ENCODE data around the gene LIM2. TPM values are rescaled to one million over a fixed set of nuclear protein-coding genes. Genes with fewer than 3 reads are reported as not detected.
"Not testable (repeated sequence)": the region's sequence is repeated elsewhere in the genome, so short reads cannot be mapped to it uniquely, and the experiment has no call there.

Gene LIM2
- not detected in 2 replicates for total RNA-seq (2014; rRNA removed; shearing (Covaris generic))

GRCh38 chr19:51387924-51388389 lies at the start of gene LIM2:
TSS of gene LIM2 (minus strand) at chr19:51387974. CDS start at chr19:51387443, 531 bp downstream.
- no peaks in the 10 kb centered on the region for H3K4me1 ChIP-seq
- H3K27me3 ChIP-seq, result no peaks in the 10 kb centered on the region
- no peak within 1 kb of the TSS for H3K27ac ChIP-seq
- H3K9me3 ChIP-seq (replicated peaks), result no peaks in the 10 kb centered on the region
- no peak for DNase-seq
- H3K36me3 ChIP-seq, result no peaks in the 10 kb centered on the region
- H3K4me3 ChIP-seq, result no peak within 1 kb of the TSS

DNA sequence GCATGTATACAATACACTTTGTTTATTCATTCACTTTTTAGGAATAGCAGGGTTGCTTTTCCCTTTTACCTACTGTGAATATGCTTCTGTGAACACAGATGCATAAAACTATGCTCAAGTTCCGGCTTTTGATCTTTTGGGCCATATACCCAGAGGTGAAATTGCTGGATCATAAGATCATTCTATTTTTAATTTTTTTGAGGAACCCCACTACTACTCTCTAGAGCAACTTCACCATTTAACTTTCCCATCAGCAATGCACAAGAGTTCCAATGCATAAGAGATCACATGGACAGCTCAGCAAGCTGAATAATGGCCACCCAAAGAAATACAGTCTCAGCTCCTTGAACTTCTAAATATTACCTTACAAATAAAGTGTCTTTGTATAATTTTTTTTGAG lies 46.7 kb upstream of the LIM2 start:
- Histone ChIP-seq H3K9me3 (replicated peaks) (no peaks in the 10 kb centered on the region), H3K4me3 (no peak overlapping the region), H3K4me1 (no peaks in the 10 kb centered on the region), H3K27ac (no peak overlapping the region), H3K36me3 (no peaks in the 10 kb centered on the region), H3K27me3 (no peaks in the 10 kb centered on the region)
- no peak for DNase-seq

DNA sequence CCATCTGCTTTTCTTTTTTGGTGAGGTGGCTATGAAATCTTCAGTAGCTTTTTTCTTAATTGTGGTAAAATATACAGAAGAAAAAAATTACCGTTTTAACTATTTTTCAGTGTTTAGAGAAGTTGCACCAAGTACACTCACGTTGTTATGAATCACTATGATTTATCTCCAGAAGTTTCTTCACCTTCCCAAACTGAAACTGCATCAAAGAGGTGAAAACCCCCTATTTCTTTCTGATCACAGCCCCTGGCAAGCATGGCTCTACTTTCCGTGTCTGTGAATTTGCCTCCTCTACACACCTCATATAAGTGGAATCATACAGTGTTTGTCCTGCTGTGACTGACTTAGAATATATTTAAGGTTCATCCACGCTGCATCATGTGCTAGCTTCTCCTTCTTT lies 45.3 kb upstream of the LIM2 start:
- H3K27me3 ChIP-seq, result no peaks in the 10 kb centered on the region
- no peaks in the 10 kb centered on the region for H3K9me3 ChIP-seq (replicated peaks)
- no peak overlapping the region for H3K4me3 ChIP-seq
- no peaks in the 10 kb centered on the region for H3K36me3 ChIP-seq
- DNase-seq, result no peak
- H3K4me1 ChIP-seq, result no peaks in the 10 kb centered on the region
- no peak overlapping the region for H3K27ac ChIP-seq

DNA sequence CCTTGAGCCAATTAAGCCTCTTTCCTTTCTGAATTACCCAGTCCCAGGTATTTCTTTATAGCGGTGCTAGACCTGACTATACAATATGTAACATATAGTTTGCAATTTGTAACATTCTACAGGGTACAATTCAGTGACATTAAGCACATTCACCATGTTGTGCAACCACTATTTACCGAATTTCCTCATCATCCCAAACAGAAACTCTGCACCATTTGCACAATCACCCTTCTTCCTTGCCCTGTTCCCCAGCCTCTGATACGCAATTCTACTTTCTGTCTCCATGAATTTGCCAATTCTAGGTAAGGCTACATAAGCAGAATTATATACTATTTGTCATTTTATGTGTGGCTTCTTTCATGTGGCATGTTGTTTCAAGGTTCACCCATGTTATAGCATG lies 43.4 kb upstream of the LIM2 start:
- no peaks in the 10 kb centered on the region for H3K9me3 ChIP-seq (replicated peaks)
- no peaks in the 10 kb centered on the region for H3K36me3 ChIP-seq
- no peak overlapping the region for H3K27ac ChIP-seq
- no peak for DNase-seq
- no peaks in the 10 kb centered on the region for H3K4me1 ChIP-seq
- H3K27me3 ChIP-seq, result no peaks in the 10 kb centered on the region
- H3K4me3 ChIP-seq, result no peak overlapping the region

DNA sequence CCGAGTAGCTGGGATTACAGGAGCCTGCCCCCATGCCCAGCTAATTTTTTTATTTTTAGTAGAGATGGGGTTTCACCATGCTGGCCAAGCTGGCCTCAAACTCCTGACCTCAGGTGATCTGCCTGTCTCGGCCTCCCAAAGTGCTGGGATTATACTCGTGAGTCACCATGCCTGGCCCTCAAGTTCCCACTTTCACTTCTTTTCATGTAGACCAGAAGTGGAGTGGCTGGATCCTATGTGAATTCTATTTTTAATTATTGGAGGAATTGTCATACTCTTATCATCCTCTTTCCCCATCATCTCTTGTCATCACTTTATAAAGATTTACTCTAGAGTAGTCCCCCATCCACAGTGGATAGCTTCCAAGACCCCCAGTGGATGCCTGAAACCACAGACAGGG lies 42.4 kb upstream of the LIM2 start:
- Histone ChIP-seq H3K9me3 (replicated peaks) (no peaks in the 10 kb centered on the region), H3K4me1 (no peaks in the 10 kb centered on the region), H3K36me3 (no peaks in the 10 kb centered on the region), H3K27me3 (no peaks in the 10 kb centered on the region), H3K27ac (no peak overlapping the region), H3K4me3 (no peak overlapping the region)
- no peak for DNase-seq

DNA sequence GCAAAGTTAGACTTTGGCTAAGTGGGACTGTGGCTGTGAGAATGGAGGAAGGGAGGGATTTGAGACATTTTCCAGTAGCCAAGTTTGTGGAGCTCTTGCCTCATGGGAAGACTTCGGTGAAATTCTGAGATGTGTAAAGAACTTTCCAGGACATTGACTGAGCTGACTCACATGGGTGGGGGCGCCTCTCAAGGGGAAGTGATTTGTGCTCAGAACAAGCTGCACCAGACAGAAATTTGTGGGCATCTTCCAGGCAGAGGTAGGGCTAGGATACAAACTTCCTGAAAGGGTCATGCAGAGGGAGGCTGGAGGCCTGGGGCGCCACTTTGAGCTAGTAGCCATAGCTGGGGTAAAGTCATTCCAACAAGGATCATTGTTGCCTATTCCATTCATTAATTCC lies 39.4 kb upstream of the LIM2 start:
- H3K4me3 ChIP-seq, result no peak overlapping the region
- H3K36me3 ChIP-seq, result no peaks in the 10 kb centered on the region
- H3K9me3 ChIP-seq (replicated peaks), result no peaks in the 10 kb centered on the region
- DNase-seq, result no peak
- H3K4me1 ChIP-seq, result no peaks in the 10 kb centered on the region
- H3K27me3 ChIP-seq, result no peaks in the 10 kb centered on the region
- no peak overlapping the region for H3K27ac ChIP-seq

DNA sequence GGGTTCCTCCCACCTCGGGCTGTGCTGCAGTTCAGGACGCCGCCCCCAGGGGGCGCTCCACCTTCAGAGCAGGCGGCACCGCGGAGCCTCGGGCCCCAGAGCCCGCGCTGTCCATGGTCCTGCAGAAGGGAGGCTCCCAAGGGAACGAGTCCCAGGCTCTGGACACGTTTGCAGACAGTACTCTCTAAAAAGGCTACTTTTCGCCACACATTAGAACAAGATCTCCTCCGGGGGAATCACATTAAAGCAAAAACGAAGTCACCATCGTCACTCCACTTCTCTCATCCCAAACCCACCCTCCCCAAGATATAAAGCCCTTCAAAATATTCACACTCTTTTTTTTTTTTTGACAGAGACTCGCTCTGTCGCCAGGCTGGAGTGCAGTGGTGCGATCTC lies 34.3 kb upstream of the LIM2 start:
- DNase-seq, result peak; percentile 79 to 86

GRCh38 chr19:51421229-51422052 lies 33.7 kb upstream of the LIM2 start:
- H3K36me3 ChIP-seq, result no peaks in the 10 kb centered on the region
- H3K27ac ChIP-seq, result no peak overlapping the region
- no peaks in the 10 kb centered on the region for H3K27me3 ChIP-seq
- no peaks in the 10 kb centered on the region for H3K9me3 ChIP-seq (replicated peaks)
- no peak overlapping the region for H3K4me3 ChIP-seq
- DNase-seq, result no peak
- no peaks in the 10 kb centered on the region for H3K4me1 ChIP-seq

More for the DNA sequence above, 34.3 kb upstream of the LIM2 start:
- Histone ChIP-seq H3K27ac (no peak overlapping the region), H3K4me1 (no peaks in the 10 kb centered on the region), H3K36me3 (no peaks in the 10 kb centered on the region), H3K4me3 (no peak overlapping the region), H3K27me3 (no peaks in the 10 kb centered on the region), H3K9me3 (replicated peaks) (no peaks in the 10 kb centered on the region)

GRCh38 chr19:51420511-51420910 lies 32.7 kb upstream of the LIM2 start:
- DNase-seq; H3K4me3 ChIP-seq; H3K27ac ChIP-seq; H3K9me3 ChIP-seq (replicated peaks); H3K27me3 ChIP-seq; H3K4me1 ChIP-seq; H3K36me3 ChIP-seq: not testable (repeated sequence)

- H3K9me3 ChIP-seq (replicated peaks), result no peaks in the 10 kb centered on the region
- H3K4me3 ChIP-seq, result no peak overlapping the region
- H3K27me3 ChIP-seq, result no peaks in the 10 kb centered on the region
- no peak for DNase-seq
- H3K4me1 ChIP-seq, result no peaks in the 10 kb centered on the region
- H3K27ac ChIP-seq, result no peak overlapping the region
- H3K36me3 ChIP-seq, result no peaks in the 10 kb centered on the region
These were observed 30.9 kb upstream of the LIM2 start for GRCh38 chr19:51418707-51419106.

DNA sequence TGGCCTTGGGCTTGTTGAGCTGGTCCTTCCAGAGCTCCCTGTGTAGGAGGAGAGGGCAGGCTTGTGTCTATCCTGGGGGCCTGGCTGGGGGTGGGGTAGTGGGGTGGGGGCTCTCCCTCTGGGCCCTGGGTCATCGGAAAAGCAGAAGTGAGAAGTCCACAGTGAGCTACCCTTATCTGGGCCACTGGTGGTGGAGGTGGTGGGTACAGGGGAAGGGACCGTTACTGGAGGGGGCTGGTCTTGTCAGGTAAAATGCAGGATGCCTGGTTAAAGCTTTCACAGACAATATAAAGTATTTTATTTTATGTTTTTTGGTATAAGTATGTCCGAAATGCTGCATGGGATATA lies 30.0 kb upstream of the LIM2 start:
- DNase-seq, result no peak

GRCh38 chr19:51417107-51417809 lies 29.5 kb upstream of the LIM2 start, which contains the start of gene SIGLEC10:
TSS of gene SIGLEC10 (minus strand) at chr19:51417642. CDS start at chr19:51417581, 61 bp downstream.
- Histone ChIP-seq H3K27ac (no peak within 1 kb of the TSS), H3K4me1 (no peaks in the 10 kb centered on the region), H3K4me3 (no peak within 1 kb of the TSS), H3K27me3 (no peaks in the 10 kb centered on the region), H3K9me3 (replicated peaks) (no peaks in the 10 kb centered on the region), H3K36me3 (no peaks in the 10 kb centered on the region)
- DNase-seq, result no peak

More for the DNA sequence above, 30.0 kb upstream of the LIM2 start:
- Histone ChIP-seq H3K27me3 (no peaks in the 10 kb centered on the region), H3K9me3 (replicated peaks) (no peaks in the 10 kb centered on the region), H3K4me1 (no peaks in the 10 kb centered on the region), H3K36me3 (no peaks in the 10 kb centered on the region), H3K4me3 (no peak overlapping the region), H3K27ac (no peak overlapping the region)

DNA sequence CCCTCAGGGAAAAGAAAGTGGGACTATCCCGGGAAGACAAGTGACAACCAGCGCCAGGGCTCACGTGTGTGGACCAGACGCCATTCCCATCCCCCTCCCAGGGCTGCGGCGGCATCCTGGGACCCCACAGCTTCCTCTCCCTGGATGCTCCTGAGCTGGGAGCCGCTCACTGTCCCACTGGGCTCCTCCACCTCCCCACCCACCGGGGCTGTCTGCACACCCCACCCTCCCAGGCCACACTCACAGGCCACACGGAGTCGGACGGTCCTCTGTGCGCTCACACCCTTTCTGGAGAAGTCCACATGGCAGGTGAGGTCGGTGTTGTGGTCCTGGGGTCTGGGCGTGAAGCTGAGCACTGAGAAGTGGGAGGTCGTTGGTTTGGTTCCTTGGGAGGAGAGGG lies 28.6 kb upstream of the LIM2 start:
- H3K4me3 ChIP-seq; H3K27ac ChIP-seq; H3K27me3 ChIP-seq; H3K4me1 ChIP-seq; H3K9me3 ChIP-seq (replicated peaks); H3K36me3 ChIP-seq; DNase-seq: not testable (repeated sequence)

- Histone ChIP-seq H3K36me3 (no peaks in the 10 kb centered on the region), H3K4me1 (no peaks in the 10 kb centered on the region), H3K27me3 (no peaks in the 10 kb centered on the region), H3K27ac (no peak overlapping the region), H3K9me3 (replicated peaks) (no peaks in the 10 kb centered on the region), H3K4me3 (no peak overlapping the region)
- DNase-seq, result no peak
These were observed 27.4 kb upstream of the LIM2 start for GRCh38 chr19:51415187-51415586.

GRCh38 chr19:51410950-51411748 lies 23.4 kb upstream of the LIM2 start:
- Histone ChIP-seq H3K36me3 (no peaks in the 10 kb centered on the region), H3K27me3 (no peaks in the 10 kb centered on the region), H3K4me3 (no peak overlapping the region), H3K9me3 (replicated peaks) (no peaks in the 10 kb centered on the region), H3K4me1 (no peaks in the 10 kb centered on the region), H3K27ac (no peak overlapping the region)
- DNase-seq, result no peak
